DND-41 (cell line): Measurements from ENCODE around the gene DZANK1.

Experiments
- EZH2 ChIP-seq: IDR thresholded peaks from 3 replicates; pipeline ENCODE4 v1.6.1; 2012; ENCODE audit warnings: borderline replicate concordance, low read depth, mild to moderate bottlenecking, moderate library complexity, low read length, inconsistent platforms; ENCODE audit not compliant: severe bottlenecking
- TF ChIP-seq, protein P1 (sequence below): IDR thresholded peaks from 2 replicates; pipeline ENCODE4 v1.5.1; 2012; ENCODE audit warnings: borderline replicate concordance, low read length, moderate library complexity, mild to moderate bottlenecking; ENCODE audit not compliant: poor library complexity, severe bottlenecking; ENCODE audit errors: extremely low read depth

GRCh38 chr20:18400460-18400859 is 66.4 kb downstream of the DZANK1 start:
- TF ChIP-seq, protein P1, sequence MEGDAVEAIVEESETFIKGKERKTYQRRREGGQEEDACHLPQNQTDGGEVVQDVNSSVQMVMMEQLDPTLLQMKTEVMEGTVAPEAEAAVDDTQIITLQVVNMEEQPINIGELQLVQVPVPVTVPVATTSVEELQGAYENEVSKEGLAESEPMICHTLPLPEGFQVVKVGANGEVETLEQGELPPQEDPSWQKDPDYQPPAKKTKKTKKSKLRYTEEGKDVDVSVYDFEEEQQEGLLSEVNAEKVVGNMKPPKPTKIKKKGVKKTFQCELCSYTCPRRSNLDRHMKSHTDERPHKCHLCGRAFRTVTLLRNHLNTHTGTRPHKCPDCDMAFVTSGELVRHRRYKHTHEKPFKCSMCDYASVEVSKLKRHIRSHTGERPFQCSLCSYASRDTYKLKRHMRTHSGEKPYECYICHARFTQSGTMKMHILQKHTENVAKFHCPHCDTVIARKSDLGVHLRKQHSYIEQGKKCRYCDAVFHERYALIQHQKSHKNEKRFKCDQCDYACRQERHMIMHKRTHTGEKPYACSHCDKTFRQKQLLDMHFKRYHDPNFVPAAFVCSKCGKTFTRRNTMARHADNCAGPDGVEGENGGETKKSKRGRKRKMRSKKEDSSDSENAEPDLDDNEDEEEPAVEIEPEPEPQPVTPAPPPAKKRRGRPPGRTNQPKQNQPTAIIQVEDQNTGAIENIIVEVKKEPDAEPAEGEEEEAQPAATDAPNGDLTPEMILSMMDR: no peak
- TF ChIP-seq EZH2: no peak
